H1 (cell line): ENCODE measurements around the gene RIC8A. TPM values are rescaled to one million over a fixed set of nuclear protein-coding genes. Genes with fewer than 3 reads are reported as not detected.
"Not testable (repeated sequence)": the region's sequence is repeated elsewhere in the genome, so short reads cannot be mapped to it uniquely, and the experiment has no call there.

ENCODE experiments used
- CTCF ChIA-PET: fragments of 300-600 bp; sonication (Branson Sonifier 250); formaldehyde crosslinking; loops from one replicate; lab custom pipeline; 2021; ENCODE audit not compliant: partially characterized antibody; lab: Charles Lee
- POLR2A ChIA-PET: fragments of 300-600 bp; sonication (Branson Sonifier 250); formaldehyde crosslinking; loops from one replicate; lab custom pipeline; 2021; ENCODE audit warnings: inconsistent platforms; ENCODE audit not compliant: partially characterized antibody; lab: Charles Lee
- DNase-seq, 2 experiments: peaks; one replicate each; pipeline versions ENCODE4 v3.0.0 to v3.0.0-alpha.2; 2010 to 2022; ENCODE audit warnings: low spot score in 2 of 2, low read depth in 1 of 2, mixed read lengths in 1 of 2
- FAIRE-seq: peaks from 2 replicates; lab custom pipeline; 2011; peaks lifted over from hg19 to GRCh38; lab: Jason Lieb, UNC
- H2AFZ ChIP-seq: 2 replicates; pipeline ENCODE4 v1.8.1; 2012; ENCODE audit warnings: low read length, inconsistent platforms
- H2AK5ac ChIP-seq: 2 replicates; pipeline ENCODE4 v1.6.1; 2013; ENCODE audit warnings: low read depth, low read length
- H2BK120ac ChIP-seq: replicated peaks from 2 replicates; pipeline ENCODE3; 2013; ENCODE audit warnings: low read depth, low read length, inconsistent platforms
- H2BK12ac ChIP-seq: 2 replicates; pipeline ENCODE4 v1.6.1; 2013; ENCODE audit warnings: low read depth, low read length
- H2BK15ac ChIP-seq: 2 replicates; pipeline ENCODE4 v1.6.1; 2013; ENCODE audit warnings: low read length
- H2BK20ac ChIP-seq: 2 replicates; pipeline ENCODE4 v1.6.1; 2013; ENCODE audit warnings: low read length
- H2BK5ac ChIP-seq: 2 replicates; pipeline ENCODE4 v1.6.1; 2013; ENCODE audit warnings: low read depth, low read length
- H3K14ac ChIP-seq: 2 replicates; pipeline ENCODE4 v1.6.1; 2013; ENCODE audit warnings: inconsistent platforms; ENCODE audit not compliant: insufficient read length
- H3K18ac ChIP-seq: 2 replicates; pipeline ENCODE4 v1.6.1; 2013; ENCODE audit warnings: low read length; ENCODE audit errors: extremely low read depth
- H3K23ac ChIP-seq: 2 replicates; pipeline ENCODE4 v1.6.1; 2013; ENCODE audit warnings: inconsistent platforms; ENCODE audit not compliant: insufficient read length
- H3K23me2 ChIP-seq: 2 replicates; pipeline ENCODE4 v1.6.1; 2013; ENCODE audit warnings: low read depth, low read length
- H3K27ac ChIP-seq: 2 replicates; pipeline ENCODE4 v1.6.1; 2011; ENCODE audit warnings: low read depth, low read length, inconsistent platforms
- H3K27me3 ChIP-seq, 4 experiments: replicated peaks in 1 of 4; 1 replicate in 1 of 4; 2 replicates in 3 of 4; pipeline versions ENCODE4 v1.6.1 to v1.8.1; 2011 to 2013; ENCODE audit warnings: low read length in 3 of 4, mild to moderate bottlenecking in 3 of 4, inconsistent platforms in 2 of 4, mixed read lengths in 2 of 4, moderate library complexity in 1 of 4; ENCODE audit not compliant: control insufficient read depth in 3 of 4, insufficient read depth in 3 of 4; ENCODE audit errors: extremely low read depth in 1 of 4
- H3K36me3 ChIP-seq, 4 experiments: 2 replicates each; pipeline versions ENCODE4 v1.6.1 to v1.8.1; 2011 to 2013; ENCODE audit warnings: mild to moderate bottlenecking in 4 of 4, low read length in 3 of 4, moderate library complexity in 2 of 4, control low read depth in 1 of 4, inconsistent platforms in 1 of 4; ENCODE audit not compliant: insufficient read depth in 4 of 4, control insufficient read depth in 2 of 4
- H3K4ac ChIP-seq: replicated peaks from 2 replicates; pipeline ENCODE3; 2013; ENCODE audit warnings: low read length, low read depth, mixed read lengths, inconsistent platforms; ENCODE audit not compliant: insufficient read length
- H3K4me1 ChIP-seq, 4 experiments: replicated peaks in 1 of 4; 1 replicate in 1 of 4; 2 replicates in 3 of 4; pipeline versions ENCODE4 v1.6.1 to v1.8.1; 2011 to 2013; ENCODE audit warnings: low read length in 3 of 4, inconsistent platforms in 2 of 4, mixed read lengths in 1 of 4; ENCODE audit not compliant: insufficient read depth in 4 of 4, control insufficient read depth in 3 of 4
- H3K4me2 ChIP-seq, 2 experiments: 2 replicates each; pipeline versions ENCODE4 v1.6.1 to v1.8.1; 2011 to 2013; ENCODE audit warnings: low read depth in 2 of 2, low read length in 2 of 2, control low read depth in 1 of 2, inconsistent platforms in 1 of 2, mild to moderate bottlenecking in 1 of 2; ENCODE audit not compliant: insufficient read depth in 1 of 2
- H3K4me3 ChIP-seq, 4 experiments: fragments of 200-600, 300-600 bp in 1 of 4; sonication (generic), shearing (Covaris generic), sonication (Bioruptor Twin) in 1 of 4; 2 replicates each; pipeline versions ENCODE4 v1.5.1 to v1.8.1; 2011 to 2016; ENCODE audit warnings: low read length in 4 of 4, low read depth in 3 of 4, control low read depth in 2 of 4, inconsistent platforms in 2 of 4, mild to moderate bottlenecking in 2 of 4, mixed read lengths in 1 of 4, moderate library complexity in 1 of 4; ENCODE audit not compliant: insufficient read depth in 2 of 4; ENCODE audit errors: extremely low read depth in 1 of 4
- H3K56ac ChIP-seq: replicated peaks from 2 replicates; pipeline ENCODE3; 2013; ENCODE audit warnings: low read depth, mild to moderate bottlenecking, mixed read lengths, low read length, inconsistent platforms; ENCODE audit not compliant: insufficient read length
- H3K79me1 ChIP-seq: 2 replicates; pipeline ENCODE4 v1.6.1; 2013; ENCODE audit warnings: low read depth, low read length, control low read depth
- H3K79me2 ChIP-seq, 2 experiments: 2 replicates each; pipeline versions ENCODE4 v1.6.1 to v1.8.1; 2012 to 2013; ENCODE audit warnings: low read length in 2 of 2, mild to moderate bottlenecking in 2 of 2, inconsistent platforms in 1 of 2; ENCODE audit not compliant: insufficient read depth in 2 of 2, control insufficient read depth in 1 of 2
- H3K9ac ChIP-seq, 4 experiments: replicated peaks in 1 of 4; 1 replicate in 1 of 4; 2 replicates in 3 of 4; pipeline versions ENCODE4 v1.6.1 to v1.8.1; 2011 to 2013; ENCODE audit warnings: low read depth in 3 of 4, low read length in 3 of 4, control low read depth in 2 of 4, mild to moderate bottlenecking in 2 of 4, moderate library complexity in 2 of 4, inconsistent platforms in 1 of 4; ENCODE audit errors: extremely low read depth in 1 of 4
- H3K9me3 ChIP-seq, 2 experiments: 2 replicates each; pipeline versions ENCODE4 v1.6.1 to v1.8.1; 2012 to 2013; ENCODE audit warnings: mild to moderate bottlenecking in 2 of 2, moderate library complexity in 2 of 2, control low read depth in 1 of 2, inconsistent platforms in 1 of 2, low read depth in 1 of 2, low read length in 1 of 2, mixed read lengths in 1 of 2; ENCODE audit not compliant: insufficient read depth in 2 of 2
- H4K20me1 ChIP-seq, 2 experiments: replicated peaks in 1 of 2; 2 replicates each; pipeline versions ENCODE3 to v1.8.1; 2011 to 2013; ENCODE audit warnings: inconsistent platforms in 2 of 2, low read length in 2 of 2, mild to moderate bottlenecking in 1 of 2; ENCODE audit not compliant: insufficient read depth in 2 of 2, control insufficient read depth in 1 of 2
- H4K5ac ChIP-seq: 2 replicates; pipeline ENCODE4 v1.6.1; 2013; ENCODE audit warnings: low read length, low read depth, mixed read lengths, inconsistent platforms; ENCODE audit not compliant: insufficient read length
- H4K8ac ChIP-seq: 2 replicates; pipeline ENCODE4 v1.8.0; 2013; ENCODE audit warnings: mild to moderate bottlenecking, moderate library complexity, low read length, inconsistent platforms; ENCODE audit not compliant: insufficient read depth; ENCODE audit errors: extremely low read depth
- H4K91ac ChIP-seq: replicated peaks from 2 replicates; pipeline ENCODE3; 2013; ENCODE audit warnings: low read length, mixed read lengths, inconsistent platforms; ENCODE audit not compliant: insufficient read length
- CREB1 ChIP-seq: IDR thresholded peaks from 2 replicates; pipeline ENCODE4 v1.6.1; 2012; ENCODE audit warnings: inconsistent platforms
- FOSL1 ChIP-seq: IDR thresholded peaks from 2 replicates; pipeline ENCODE4 v1.6.1; 2011; ENCODE audit warnings: mild to moderate bottlenecking, low read depth, low read length, moderate library complexity; ENCODE audit not compliant: insufficient read depth
- GABPA ChIP-seq: IDR thresholded peaks from 2 replicates; pipeline ENCODE4 v1.6.1; 2011; ENCODE audit warnings: mild to moderate bottlenecking, low read length, moderate library complexity, borderline replicate concordance; ENCODE audit not compliant: insufficient read depth
- HDAC2 ChIP-seq, 2 experiments: fragments of 300-600 bp in 1 of 2; sonication (generic) in 1 of 2; IDR thresholded peaks; 2 replicates each; pipeline ENCODE4 v1.6.1; 2011 to 2012; ENCODE audit warnings: low read depth in 2 of 2, low read length in 2 of 2, mild to moderate bottlenecking in 2 of 2, moderate library complexity in 2 of 2, borderline replicate concordance in 1 of 2, inconsistent platforms in 1 of 2
- PHF8 ChIP-seq: fragments of 200-600 bp; sonication (generic); conservative IDR thresholded peaks from 2 replicates; pipeline ENCODE4 v1.7.1; 2012; ENCODE audit warnings: low read depth, mild to moderate bottlenecking, inconsistent platforms, low read length, moderate library complexity
- SIN3A ChIP-seq, 2 experiments: IDR thresholded peaks in 1 of 2; conservative IDR thresholded peaks in 1 of 2; 2 replicates each; pipeline ENCODE4 v1.6.1; 2011 to 2012; ENCODE audit warnings: low read length in 2 of 2, improper control_type of control experiment in 1 of 2, low read depth in 1 of 2, mild to moderate bottlenecking in 1 of 2
- WGBS, 2 experiments: shearing (Covaris generic) in 1 of 2; methylation state at CpG; one replicate each; pipeline versions ENCODE4 v1.1.6 to v1.1.7; 2013 to 2015; ENCODE audit warnings: low lambda C conversion rate in 2 of 2, mixed read lengths in 2 of 2, inconsistent platforms in 1 of 2, low coverage in 1 of 2, missing lambda C conversion rate in 1 of 2; ENCODE audit not compliant: insufficient replicate concordance in 2 of 2, insufficient coverage in 1 of 2, insufficient read length in 1 of 2; ENCODE audit errors: extremely low coverage in 1 of 2, missing lambda C conversion rate in 1 of 2; 5-methylcytosine and 5-hydroxymethylcytosine counted together
- polyA plus RNA-seq, 7 experiments: library from polyadenylated mRNA; depleted of rRNA in 3 of 7; stranded (reverse) in 5 of 7; unstranded in 2 of 7; fragments of >200 nt in 5 of 7; fragments of 200-250 nt in 2 of 7; gene quantifications; 1 replicate in 5 of 7; 2 replicates in 1 of 7; 4 replicates in 1 of 7; pipeline versions ENCODE4 v1.2.1 to v1.2.3, GENCODE V29; 2011 to 2013; ENCODE audit warnings: missing spikeins in 2 of 7, mixed read lengths in 2 of 7
- total RNA-seq: library from RNA; stranded (reverse); fragmentation: NEBNext Ultra II Directional; extraction: Animal tissue kit (Norgen Biotek cat#: 25700); gene quantifications from 2 replicates; pipeline ENCODE4 v1.2.1, GENCODE V29; 2021

RIC8A gene
- total and polyA plus RNA-seq, 2 of the 8 experiments (the other 6 are each of a cell fraction or from before 2014, with no cell fraction given): 67.0 to 105 TPM

DNA sequence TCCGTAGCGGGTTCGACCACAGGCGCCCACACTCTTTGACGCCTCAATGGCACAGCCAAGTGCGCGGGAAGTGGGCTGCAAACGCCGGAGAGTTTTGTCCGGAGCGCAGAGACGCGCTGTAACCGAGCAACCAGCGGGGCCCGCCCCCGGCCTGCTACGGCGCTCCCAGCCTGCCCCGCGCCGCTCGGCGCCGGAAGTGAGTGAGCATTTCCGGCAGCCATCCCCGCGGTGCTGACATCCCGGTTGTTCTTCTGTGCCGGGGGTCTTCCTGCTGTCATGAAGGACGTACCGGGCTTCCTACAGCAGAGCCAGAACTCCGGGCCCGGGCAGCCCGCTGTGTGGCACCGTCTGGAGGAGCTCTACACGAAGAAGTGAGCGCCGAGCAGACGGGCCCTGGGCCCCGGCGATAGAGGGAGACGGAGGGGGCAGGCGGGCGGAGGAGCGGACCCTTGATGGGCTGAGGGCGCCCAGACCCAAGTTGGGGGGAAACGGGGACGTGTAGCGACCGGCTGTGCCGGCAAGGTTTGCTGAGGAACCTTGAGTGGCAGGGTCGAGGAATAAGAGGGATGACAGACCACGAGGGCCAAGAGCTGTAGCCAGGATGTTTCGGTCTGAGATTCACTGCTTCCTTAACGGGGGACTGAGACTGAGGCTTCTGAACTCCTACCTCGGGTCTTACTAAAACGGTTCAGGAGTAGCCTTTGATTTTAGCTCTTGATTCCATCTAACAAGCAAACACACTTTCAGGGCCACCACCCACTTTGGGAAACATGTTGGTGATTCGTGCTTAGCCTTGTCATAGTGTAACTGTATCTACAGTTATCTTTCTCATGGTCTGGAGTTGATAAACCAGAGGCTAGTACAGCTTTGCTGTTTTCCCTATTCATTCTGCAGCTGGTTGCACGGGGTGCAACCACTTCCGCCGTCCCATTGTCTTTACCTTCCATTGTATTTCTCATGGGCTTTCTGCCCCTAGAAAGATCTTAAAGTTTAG, 29.6 kb downstream of the RIC8A start, which contains the start of gene PSMD13 (continued):
- TF ChIP-seq PHF8 (peak; percentile 61), FOSL1 (no peak), HDAC2 (IDR thresholded peaks at IDR 0.05; ENCODE audit: borderline replicate concordance in 1 of 2, low read depth in 2 of 2, low read length in 2 of 2) (peak in 1 of 2 experiments; percentile 96; a peak in 2 of 4 replicates), SIN3A (conservative IDR thresholded peaks at IDR 0.05 in 1 of 2, IDR thresholded peaks at IDR 0.05 in 1 of 2; ENCODE audit: low read depth in 1 of 2, low read length in 2 of 2) (peak in 1 of 2 experiments; percentile 98; a peak in 3 of 4 replicates), CREB1 (0 out of 2 replicates have a peak, but pooled peaks have one; percentile 32), GABPA (peak; percentile 91)
- TF ChIP-seq, all 59 proteins: peak for 12

DNA sequence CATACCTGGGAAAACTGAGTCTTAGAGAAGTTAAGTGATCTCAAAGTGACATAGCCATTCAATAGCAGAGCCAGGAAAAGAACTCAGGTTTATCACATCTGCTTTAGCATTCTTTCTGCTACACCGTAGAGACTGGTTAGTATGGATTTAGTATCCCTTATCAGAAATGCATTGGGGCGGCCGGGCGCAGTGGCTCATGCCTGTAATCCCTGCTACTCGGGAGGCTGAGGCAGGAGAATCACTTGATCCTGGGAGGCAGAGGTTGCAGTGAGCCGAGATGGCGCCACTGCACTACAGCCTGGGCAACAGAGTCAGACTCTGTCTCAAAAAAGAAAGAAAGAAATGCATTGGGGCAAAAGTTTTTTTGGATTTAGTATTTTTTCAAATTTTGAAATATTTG, 30.8 kb downstream of the RIC8A start:
- not testable (repeated sequence) for H2AFZ ChIP-seq, H3K14ac ChIP-seq, H3K27ac ChIP-seq, H4K20me1 ChIP-seq, H3K9ac ChIP-seq, H3K4me1 ChIP-seq, H2BK120ac ChIP-seq, H3K9me3 ChIP-seq, H4K8ac ChIP-seq, H3K56ac ChIP-seq, DNase-seq, H3K27me3 ChIP-seq, H2BK12ac ChIP-seq, H2BK15ac ChIP-seq, FAIRE-seq, H4K5ac ChIP-seq, H2BK20ac ChIP-seq, H3K4me2 ChIP-seq, H2BK5ac ChIP-seq, H4K91ac ChIP-seq, H3K18ac ChIP-seq, H3K23ac ChIP-seq, H3K79me1 ChIP-seq, H3K4ac ChIP-seq, H2AK5ac ChIP-seq
- H3K79me2 ChIP-seq: peaks cover 9 to 27% of the 10 kb centered on the region in 2 experiments
- H3K4me3 ChIP-seq: peak overlapping the region in 1 of 4 experiments; percentile 98; a peak in 2 of 8 replicates
- ChIA-PET CTCF (interaction anchor here (0.5 to 8.7 kb wide), 7 partner anchors 15 to 133 kb away, joined by 3 to 88 read pairs (median 7); no protein-coding TSS in a partner anchor), POLR2A (interaction anchor here (1.7 kb wide), 2 partner anchors 11 to 16 kb away, joined by 4 to 5 read pairs; no protein-coding TSS in a partner anchor)
- peaks cover 14% of the 10 kb centered on the region for H3K23me2 ChIP-seq
- WGBS, 2 experiments: 90% methylated on average over 7 of the region's 7 CpGs; no CpG with 5 or more reads in 1 of the 2 experiments
- H3K36me3 ChIP-seq: peaks cover 0 to 14% (median 7%) of the 10 kb centered on the region in 4 experiments; a peak in 4 of 8 replicates
